GM12874 (cell line): ENCODE data around the gene TOGARAM1.

Source experiments
- CTCF ChIP-seq: IDR thresholded peaks from 2 replicates; pipeline ENCODE4 v1.5.1; 2011; ENCODE audit warnings: low read depth, mild to moderate bottlenecking, control low read depth, low read length, moderate library complexity; ENCODE audit not compliant: insufficient read depth

Gene TOGARAM1

GRCh38 chr14:44961554-44962333, at the start of gene TOGARAM1, which contains the start of gene KLHL28:
Gene TOGARAM1, plus strand, starts transcription at chr14:44962190. Its CDS starts 232 bp downstream, at chr14:44962422.
Gene KLHL28, minus strand, starts transcription at chr14:44961947. Its CDS starts 16,019 bp downstream, at chr14:44945928.
- TF ChIP-seq CTCF, result no peak

- no peak for TF ChIP-seq CTCF
Observed at GRCh38 chr14:44914849-44915248, 47.1 kb upstream of the TOGARAM1 start.

- TF ChIP-seq CTCF, result no peak
Observed at GRCh38 chr14:44928793-44929192, 33.2 kb upstream of the TOGARAM1 start.

- TF ChIP-seq CTCF, result no peak
Observed at GRCh38 chr14:44935155-44935554, 26.8 kb upstream of the TOGARAM1 start.

GRCh38 chr14:44937547-44937946, 24.4 kb upstream of the TOGARAM1 start:
- no peak for TF ChIP-seq CTCF

- no peak for TF ChIP-seq CTCF
Observed at GRCh38 chr14:44940211-44940610, 21.8 kb upstream of the TOGARAM1 start.

GRCh38 chr14:44940944-44941343, 21.0 kb upstream of the TOGARAM1 start:
- TF ChIP-seq CTCF, result no peak
